Neutrophil (primary cell): Measurements from ENCODE around the gene PSMB7.

Experiments used
- H3K27ac ChIP-seq: fragments of 200-600 bp; sonication (generic); 2 replicates; pipeline ENCODE4 v1.5.1; 2016; ENCODE audit warnings: mild to moderate bottlenecking, moderate library complexity
- H3K27me3 ChIP-seq: fragments of 200-600 bp; sonication (generic); 2 replicates; pipeline ENCODE4 v1.6.0; 2016; ENCODE audit warnings: mild to moderate bottlenecking
- H3K36me3 ChIP-seq: fragments of 200-600 bp; sonication (generic); 2 replicates; pipeline ENCODE4 v1.5.1; 2017
- H3K4me1 ChIP-seq, 2 experiments: fragments of 200-600 bp in 1 of 2; sonication (generic) in 1 of 2; 1 replicate in 1 of 2; 2 replicates in 1 of 2; pipeline versions ENCODE4 v1.5.1 to v1.6.1; 2013 to 2016; ENCODE audit warnings: low read depth in 1 of 2, low read length in 1 of 2, mild to moderate bottlenecking in 1 of 2, moderate library complexity in 1 of 2; ENCODE audit not compliant: control insufficient read depth in 1 of 2, insufficient read depth in 1 of 2
- H3K4me3 ChIP-seq, 2 experiments: fragments of 200-600 bp in 1 of 2; sonication (generic) in 1 of 2; 1 replicate in 1 of 2; 2 replicates in 1 of 2; pipeline ENCODE4 v1.5.1; 2013 to 2016; ENCODE audit warnings: low read depth in 1 of 2, low read length in 1 of 2, mild to moderate bottlenecking in 1 of 2, moderate library complexity in 1 of 2
- H3K9me3 ChIP-seq: fragments of 200-600 bp; sonication (generic); 2 replicates; pipeline ENCODE4 v1.5.1; 2016
- CTCF ChIP-seq: fragments of 200-600 bp; sonication (generic); IDR thresholded peaks from 2 replicates; pipeline ENCODE4 v1.5.1; 2016; ENCODE audit warnings: antibody characterized with exemption

Gene PSMB7

DNA sequence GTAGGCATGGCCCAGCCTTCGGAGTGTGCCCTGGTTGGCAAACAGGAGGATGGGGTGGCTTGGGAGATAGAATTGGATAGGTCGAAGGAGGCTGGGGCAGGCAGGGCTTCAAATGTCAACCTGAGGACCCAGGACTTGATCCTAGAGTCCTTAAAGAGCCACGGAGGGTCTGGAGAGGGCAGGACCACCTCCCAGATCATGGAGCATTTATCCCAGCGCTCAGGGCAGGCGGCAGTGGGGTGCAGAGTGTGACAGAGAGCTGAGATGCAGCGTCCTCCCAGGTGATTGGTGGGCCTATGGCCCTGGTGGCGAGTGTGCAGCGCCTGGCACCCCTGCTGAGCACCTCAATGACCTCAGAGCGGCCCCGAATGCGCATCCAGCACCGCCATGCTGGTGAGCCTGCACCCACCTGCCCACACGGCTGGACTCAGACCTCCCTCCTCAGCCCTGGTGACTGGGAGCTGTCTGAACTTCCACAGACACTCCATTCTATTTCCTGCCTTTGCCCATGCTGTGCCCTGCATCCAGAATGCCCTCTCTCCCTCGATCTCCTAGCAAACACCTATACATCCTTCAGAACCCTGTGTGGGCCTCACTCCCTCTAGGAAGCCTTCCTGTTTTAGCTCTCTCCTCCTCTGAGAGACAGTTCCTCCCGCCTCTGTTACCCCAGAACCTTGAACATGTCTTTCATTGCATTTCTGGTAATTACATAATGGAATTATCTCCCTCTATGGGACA lies 41.3 kb upstream of the PSMB7 start:
- Histone ChIP-seq H3K27ac (no peak overlapping the region), H3K27me3 (peaks cover 37% of the 10 kb centered on the region), H3K4me1 (peaks cover 0 to 4% of the 10 kb centered on the region in 2 experiments), H3K4me3 (no peak overlapping the region), H3K36me3 (no peaks in the 10 kb centered on the region), H3K9me3 (no peaks in the 10 kb centered on the region)
- TF ChIP-seq CTCF: no peak

DNA sequence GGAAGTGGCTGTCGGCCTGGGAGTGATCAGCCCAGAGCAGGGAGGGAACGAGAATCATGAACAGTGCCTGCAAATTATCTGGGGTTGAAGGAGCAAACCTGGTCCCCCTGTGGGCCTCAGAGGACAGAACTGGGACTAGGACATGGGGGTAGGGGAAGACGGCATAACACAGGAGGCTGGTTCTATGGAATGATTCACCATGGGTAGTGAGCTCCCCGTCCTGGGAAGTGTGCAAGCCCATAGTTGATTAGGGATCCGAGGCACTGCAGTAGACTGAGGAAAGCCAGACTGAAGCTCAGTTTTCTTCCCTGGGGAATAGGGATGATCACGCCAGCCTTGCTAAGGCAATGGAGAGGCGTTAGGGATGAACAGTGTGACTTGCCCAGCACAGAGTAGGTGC lies 40.6 kb upstream of the PSMB7 start:
- TF ChIP-seq CTCF: no peak
- Histone ChIP-seq H3K4me1 (peaks cover 0 to 4% of the 10 kb centered on the region in 2 experiments), H3K9me3 (no peaks in the 10 kb centered on the region), H3K27ac (no peak overlapping the region), H3K36me3 (no peaks in the 10 kb centered on the region), H3K4me3 (no peak overlapping the region), H3K27me3 (peaks cover 44% of the 10 kb centered on the region)

GRCh38 chr9:124454791-124455443 lies 39.7 kb upstream of the PSMB7 start:
- Histone ChIP-seq H3K36me3 (no peaks in the 10 kb centered on the region), H3K27me3 (peaks cover 53% of the 10 kb centered on the region), H3K9me3 (no peaks in the 10 kb centered on the region), H3K27ac (no peak overlapping the region), H3K4me1 (peaks cover 0 to 6% of the 10 kb centered on the region in 2 experiments), H3K4me3 (no peak overlapping the region)
- no peak for TF ChIP-seq CTCF

- Histone ChIP-seq H3K27me3 (peaks cover 59% of the 10 kb centered on the region), H3K9me3 (no peaks in the 10 kb centered on the region), H3K36me3 (no peaks in the 10 kb centered on the region), H3K27ac (no peak overlapping the region), H3K4me1 (peaks cover 0 to 6% of the 10 kb centered on the region in 2 experiments), H3K4me3 (no peak overlapping the region)
- no peak for TF ChIP-seq CTCF
These were observed 39.1 kb upstream of the PSMB7 start for GRCh38 chr9:124454296-124454695.

DNA sequence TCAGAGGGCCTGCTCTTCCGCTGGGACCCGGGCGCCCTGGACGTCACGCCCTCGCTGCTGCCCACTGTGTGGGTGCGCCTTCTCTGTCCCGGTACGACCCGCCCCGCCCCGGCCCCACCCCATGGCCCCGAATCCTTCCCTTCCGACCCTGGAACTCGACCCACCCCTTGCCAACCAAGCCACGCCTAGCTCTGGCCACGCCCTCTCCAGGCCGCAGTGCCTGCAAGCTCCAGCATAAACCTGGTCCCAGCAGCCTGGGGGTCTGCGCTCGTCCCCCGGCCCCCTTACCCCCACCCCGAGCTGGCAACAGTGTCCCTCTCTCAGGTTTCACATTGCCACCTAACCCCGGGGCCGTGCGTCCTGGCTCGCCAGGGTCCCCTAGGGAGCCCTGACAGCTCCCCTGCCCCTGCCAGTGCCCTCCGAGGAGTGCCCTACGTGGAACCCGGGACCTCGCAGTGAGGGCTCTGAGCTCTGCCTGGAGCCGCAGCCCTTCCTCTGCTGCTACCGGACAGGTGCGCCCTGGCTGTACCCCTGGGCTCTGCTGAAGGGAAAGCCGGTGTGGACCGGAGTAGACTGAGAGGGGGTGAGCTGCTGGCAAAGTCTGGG lies 38.4 kb upstream of the PSMB7 start:
- no peaks in the 10 kb centered on the region for H3K9me3 ChIP-seq
- peaks cover 0 to 6% of the 10 kb centered on the region in 2 experiments for H3K4me1 ChIP-seq
- H3K36me3 ChIP-seq: no peaks in the 10 kb centered on the region
- no peak overlapping the region for H3K4me3 ChIP-seq
- TF ChIP-seq CTCF: no peak
- no peak overlapping the region for H3K27ac ChIP-seq
- peaks cover 65% of the 10 kb centered on the region for H3K27me3 ChIP-seq
